Activated T-cell treated with anti-CD3 and anti-CD28 coated beads for 4 hours (primary cell): Measurements from ENCODE around the gene WNK2.

Source experiments
- DNase-seq: peaks from one replicate; pipeline ENCODE4 v3.0.0-alpha.2; 2020

WNK2 gene

GRCh38 chr9:93186215-93186945 is 2.4 kb downstream of the WNK2 start:
- DNase-seq, result no peak

DNA sequence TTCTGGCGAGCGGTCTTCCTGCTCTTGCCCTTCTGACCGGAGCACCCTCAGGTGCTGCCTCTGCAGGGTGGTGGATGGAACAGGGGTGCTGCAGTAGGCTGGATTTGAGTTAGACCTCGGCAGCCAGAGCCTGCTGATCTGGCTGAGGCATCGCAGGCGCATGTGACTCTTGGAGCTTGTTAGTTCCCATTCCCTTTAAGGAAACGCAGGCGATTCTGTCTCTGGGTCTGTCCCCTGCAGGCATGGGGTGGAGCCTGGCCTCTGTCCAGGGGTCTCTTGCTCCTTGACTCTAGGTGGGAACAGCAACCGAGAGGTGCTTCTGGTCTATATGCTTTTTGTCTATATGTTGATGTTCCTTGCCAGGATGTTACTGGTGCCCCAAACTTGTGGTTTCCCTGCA is 3.1 kb downstream of the WNK2 start:
- no peak for DNase-seq

DNA sequence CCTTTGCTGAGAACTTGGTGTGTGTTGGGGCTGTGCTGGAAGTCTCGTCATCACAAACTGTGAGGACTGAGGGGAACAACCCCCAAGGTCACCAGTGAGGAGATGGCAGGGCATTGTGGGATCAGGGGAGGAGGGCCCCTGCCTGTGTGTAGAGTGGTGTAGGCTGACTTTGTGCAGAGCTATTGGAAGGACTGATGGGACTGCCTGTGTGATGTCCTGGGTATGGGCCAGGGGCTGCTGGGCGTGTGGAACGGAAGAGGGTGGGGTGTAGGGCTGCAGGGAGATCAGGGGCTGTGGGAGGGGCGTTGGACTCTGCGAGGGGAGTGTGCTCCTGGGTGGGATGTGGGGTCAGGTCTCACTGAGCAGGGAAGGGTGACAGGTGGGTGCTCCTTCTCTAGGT is 3.6 kb downstream of the WNK2 start:
- DNase-seq, result no peak

DNA sequence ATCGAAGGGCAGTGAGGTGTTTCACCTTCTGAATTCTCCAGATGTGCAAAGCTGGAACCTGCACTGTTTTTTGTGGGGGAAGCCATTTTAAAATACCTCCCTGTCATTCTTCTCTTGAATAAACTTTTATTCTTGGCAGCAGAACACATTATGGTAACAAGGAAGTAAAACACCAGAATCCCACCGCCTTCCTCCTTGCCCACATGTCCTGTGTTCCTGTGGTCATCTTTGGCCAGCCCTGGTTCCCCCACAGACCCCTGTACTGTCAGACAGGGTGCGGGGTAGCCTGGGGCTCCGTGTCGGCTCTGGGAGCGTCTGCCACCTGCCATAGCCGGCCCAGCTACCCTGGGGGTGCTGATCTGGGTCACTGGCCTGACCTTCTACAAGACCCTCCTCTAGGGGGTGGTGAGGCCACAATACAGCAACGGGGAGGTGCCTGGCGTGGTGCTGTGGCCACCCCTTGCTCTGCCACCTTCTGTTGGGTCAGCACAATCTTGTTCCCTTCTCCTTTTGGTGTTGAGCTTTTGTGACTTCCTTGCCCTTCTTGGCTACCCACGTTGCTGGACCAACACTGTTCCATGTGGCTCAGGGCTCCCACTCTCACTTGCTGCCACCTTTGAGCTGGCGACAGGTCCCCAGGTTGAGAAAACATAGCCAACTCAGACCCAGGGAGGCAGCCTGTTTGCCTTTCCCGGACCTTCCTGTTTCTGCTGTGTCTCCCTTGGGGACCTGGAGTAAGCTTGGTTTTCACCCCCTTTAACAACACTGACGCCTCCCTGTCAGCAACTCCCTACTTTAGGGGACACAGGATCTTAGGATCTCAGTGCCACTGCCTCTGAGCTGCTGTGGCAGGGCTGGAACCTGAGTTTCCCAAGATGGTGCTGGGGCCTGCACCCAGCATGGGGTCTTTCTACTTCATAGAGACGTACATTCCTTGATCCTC is 4.8 kb downstream of the WNK2 start:
- DNase-seq, result no peak

DNA sequence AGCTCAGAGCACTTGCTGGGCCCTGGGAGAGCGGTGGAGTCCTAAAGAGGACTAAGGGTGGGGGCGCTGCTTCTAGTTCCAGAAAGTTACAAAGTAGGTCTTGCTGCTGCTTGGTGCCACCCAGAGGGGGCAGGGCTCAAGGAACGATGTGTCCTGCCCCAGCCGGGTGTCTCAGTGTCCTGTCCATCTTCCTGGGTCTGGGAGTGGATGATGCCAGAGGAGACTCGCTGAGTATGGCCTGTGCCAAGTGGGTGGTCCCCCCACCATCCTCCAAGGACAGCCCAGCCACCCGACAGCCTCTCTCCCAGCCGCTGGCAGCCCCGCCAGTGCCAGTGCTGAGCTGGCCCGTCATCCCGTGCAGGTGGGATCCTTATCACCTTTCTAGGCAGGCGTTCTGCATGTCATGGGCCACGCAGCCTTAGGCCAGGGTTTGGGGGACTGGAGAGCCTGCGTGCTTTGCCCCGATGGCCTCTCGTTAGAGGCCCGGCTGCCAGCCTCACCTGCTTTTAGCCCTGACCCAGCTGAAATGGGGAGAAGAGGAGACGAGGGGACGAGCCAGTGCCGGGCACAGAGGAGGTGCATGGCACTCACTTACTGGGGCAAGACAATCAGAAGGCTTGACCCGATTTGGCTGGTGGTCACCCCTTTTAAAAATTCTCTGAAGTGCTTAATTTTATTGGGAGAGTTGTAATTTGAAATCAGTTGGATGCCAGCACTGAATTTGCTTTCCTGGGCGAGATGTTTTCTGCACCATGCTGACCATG is 5.6 kb downstream of the WNK2 start:
- DNase-seq, result no peak

GRCh38 chr9:93190133-93190525 is 6.2 kb downstream of the WNK2 start:
- no peak for DNase-seq

DNA sequence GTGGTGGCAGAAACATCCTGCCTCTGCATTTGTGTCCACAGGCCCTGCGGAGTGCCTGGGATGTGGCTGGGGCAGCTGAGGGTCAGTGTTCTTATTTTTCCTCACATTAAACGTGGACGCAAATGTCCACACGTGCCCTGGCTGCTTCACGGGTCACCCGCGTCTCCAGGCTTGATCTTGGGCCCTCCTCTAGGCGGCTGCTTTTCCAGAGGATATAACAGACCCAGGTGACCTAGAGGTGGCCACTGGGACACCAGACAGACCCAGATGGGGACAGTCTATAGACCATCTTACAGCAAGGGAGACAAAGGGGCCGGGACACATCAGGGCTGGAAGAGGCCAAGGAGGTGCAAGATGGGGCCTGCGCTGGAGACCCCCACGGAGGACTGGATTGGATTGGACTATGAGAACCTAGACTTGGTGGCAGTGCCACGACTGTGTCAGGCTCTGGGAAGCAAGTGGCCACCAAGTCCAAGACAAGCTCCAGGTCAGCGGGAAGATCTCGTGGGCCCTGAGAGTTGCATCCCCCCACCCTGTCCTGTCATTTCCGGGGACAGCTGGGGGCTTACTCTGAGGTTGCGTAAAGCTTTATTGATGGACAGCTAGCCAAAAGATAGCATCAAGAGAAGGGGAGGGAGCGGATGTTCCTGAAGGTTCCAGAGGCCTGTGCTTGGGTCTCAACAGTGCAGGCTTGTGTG is 6.9 kb downstream of the WNK2 start:
- no peak for DNase-seq

DNA sequence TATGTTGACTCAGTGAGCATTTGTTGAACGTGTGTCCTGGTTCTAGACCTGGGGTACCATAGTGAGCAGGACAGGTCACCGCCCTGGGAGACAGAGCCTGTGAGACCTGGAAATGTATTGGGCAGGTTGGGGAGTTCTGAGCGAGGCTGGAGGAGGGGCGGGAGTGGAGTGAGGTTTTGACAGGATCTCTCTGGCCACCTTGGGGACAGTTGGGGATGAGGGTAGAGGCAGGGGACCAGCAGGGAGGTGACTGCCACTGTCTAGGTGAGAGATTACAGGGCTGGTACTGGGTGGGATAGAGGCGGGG is 7.4 kb downstream of the WNK2 start:
- DNase-seq, result no peak

DNA sequence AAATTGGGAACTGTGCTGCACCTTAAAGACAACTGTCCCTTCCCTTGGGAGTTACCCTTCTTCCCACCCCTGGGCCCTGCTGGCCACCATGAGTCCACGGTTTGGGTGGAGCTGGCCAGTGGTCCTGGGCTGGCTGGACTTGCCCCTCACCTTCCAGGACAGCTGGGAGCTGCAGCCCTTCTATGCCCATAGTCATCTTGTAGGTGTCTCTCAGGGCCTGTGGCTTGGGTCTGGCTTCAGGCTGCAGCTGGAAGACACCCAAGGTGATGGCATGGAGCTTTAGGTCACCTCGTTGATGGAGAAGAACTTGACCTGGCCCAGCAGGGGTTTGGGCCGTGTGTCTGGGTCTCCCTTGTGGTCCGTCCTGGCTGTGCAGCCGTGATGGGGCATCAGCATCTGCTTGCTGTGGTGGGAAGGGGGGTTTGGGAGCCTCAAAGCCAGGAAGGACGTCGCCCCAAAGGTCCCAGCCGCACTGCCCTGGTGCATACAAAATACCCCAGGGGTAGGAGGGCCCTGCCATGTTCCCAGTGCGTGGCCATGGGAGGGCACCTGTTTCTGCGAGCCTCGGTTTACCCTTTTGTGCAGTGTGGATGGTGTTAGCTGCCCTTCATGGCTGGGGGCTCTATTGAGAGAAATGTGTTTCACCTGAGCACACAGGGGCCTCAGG is 8.9 kb downstream of the WNK2 start:
- DNase-seq, result no peak

DNA sequence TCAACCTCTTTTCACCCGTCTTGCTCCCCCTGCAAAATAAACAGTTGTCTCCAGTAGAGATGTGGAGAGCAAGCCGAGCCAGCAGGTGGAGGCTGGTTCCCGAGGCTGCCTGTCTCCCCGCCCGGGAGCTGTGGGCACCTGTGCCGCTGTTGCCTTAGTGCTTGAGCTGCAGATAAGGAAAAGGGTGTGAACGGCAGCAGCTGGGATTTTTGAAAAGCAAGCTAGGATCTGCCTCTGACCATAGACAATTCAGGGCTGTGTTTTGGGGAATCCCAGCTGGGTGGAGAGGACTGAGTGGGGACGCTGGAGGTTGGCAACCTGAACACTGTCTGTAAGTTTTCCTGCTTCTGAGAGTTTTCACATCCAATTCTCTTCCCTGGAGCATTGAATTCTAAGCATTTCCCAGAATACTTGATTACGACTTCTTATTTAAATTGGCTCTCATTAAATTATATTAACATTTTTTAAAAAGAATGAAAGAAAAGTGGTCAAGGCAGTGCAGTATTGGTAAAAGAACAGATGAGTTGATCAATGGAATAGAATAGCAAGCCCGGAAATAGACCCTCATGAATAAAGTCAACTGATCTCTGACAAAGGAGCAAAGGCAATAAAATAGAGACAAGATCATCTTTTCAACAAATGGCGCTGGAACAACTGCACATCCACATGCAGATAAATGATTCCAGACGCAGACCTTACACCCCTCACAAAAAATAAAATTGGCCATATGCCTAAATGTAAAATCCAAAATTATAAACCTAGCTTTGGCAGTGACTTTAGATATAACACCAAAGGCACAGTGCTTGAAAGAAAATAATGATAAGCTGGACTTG is 9.7 kb downstream of the WNK2 start:
- no peak for DNase-seq

- no peak for DNase-seq
These were observed 10.3 kb downstream of the WNK2 start for GRCh38 chr9:93194221-93194625.

DNA sequence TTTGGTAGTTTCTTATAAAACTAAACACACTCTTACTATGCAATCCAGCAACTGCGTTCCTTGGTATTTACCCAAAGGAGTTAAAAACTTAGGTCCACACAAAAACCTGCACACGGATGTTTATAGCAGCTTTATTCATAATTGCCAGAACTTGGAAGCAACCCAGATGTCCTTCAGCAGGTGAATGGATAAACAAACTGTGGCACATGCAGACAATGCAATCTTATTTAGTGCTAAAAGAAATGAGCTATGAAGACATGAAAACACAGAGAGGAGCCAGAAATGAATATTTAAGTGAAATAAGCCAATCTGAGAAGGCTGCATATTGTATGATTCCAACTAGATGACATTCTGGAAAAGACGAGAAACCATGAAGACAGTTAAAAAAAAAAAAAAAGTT is 10.7 kb downstream of the WNK2 start:
- no peak for DNase-seq

DNA sequence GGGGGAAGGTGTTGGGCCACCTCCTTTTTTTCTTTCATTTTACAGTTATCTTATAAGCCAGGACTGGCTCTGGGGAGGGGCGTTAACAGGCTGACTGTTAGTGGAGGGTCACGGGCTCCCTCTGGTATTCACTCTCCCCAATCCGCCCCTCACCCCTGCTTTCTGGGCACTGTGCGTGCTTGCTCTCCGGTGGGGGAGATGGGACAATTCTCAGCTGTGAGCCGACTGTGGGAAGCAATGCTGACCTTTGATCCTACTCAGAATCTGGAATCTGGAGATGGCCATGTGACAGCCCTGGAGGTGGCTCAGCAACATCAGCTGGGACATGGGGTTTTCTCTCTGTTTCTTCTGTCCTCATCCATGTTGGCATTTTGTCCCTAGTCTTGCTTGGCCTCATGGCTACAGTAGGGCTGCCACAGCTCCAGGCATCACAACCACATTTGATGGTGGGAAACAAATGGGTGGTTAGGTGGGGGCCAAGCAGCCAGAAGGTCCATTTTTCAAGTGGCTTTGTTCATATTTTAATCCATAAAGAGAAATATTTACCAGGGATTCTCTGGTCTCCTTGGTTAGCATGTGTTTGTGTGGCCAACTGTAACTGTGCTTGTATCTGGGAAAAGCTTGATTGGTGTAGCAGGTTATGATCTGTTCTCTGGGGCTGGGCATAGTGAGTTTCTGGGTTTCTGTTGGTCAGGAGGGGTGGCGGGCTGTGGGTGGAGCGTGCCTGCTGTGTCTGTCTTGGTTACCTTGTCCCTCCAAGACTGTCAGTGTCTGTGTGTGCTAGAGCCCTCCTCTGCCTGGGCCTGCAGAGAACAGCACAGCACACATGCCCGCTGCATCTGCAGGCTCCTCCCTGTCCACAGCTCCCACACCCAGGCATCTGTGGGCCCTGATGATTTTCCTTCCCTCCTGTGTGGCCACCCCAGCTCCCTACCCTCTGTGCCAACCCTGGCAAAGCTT is 12.4 kb downstream of the WNK2 start:
- no peak for DNase-seq

GRCh38 chr9:93197670-93198069 is 13.7 kb downstream of the WNK2 start:
- DNase-seq, result no peak

- DNase-seq, result no peak
These were observed 14.3 kb downstream of the WNK2 start for GRCh38 chr9:93198117-93198837.

DNA sequence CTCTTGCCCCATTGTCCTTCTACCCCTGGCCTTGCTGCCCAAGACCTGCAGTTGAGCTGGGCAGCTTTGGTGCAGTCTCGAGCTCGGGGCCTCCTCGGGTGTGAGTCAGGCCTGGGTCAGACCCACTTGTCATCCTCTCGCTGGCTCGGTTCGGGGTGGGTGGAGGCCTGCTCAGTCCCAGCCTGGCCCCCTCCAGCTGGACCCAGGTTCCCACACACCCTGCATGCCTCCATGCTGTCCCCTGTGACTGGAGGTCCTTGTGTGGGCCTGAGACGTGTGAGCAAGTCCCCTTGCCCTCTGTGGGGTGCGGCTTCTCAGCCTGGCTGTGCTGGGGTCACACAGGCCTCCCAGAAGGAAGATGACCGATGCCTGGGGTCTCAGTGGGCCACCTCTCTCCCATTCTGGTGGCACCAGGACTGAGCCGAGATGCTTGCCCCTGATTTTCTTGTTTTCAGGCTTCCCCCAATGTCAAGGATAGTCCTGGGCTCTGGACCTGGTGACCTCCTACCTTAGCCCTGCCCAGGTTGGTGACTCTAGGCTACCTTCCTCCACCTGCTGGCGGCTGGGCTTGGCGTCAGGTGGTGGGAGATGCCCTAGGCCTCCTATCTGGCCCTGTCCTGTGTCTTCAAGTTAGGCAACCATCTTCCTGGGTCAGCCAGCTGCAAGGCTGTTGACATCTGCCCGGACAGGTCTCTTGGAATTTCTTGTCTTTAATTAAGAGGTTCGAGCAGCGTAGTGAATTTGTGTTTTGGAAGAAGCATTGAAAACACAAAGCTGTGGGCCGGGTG is 15.1 kb downstream of the WNK2 start:
- DNase-seq, result no peak

GRCh38 chr9:93200449-93200742 is 16.5 kb downstream of the WNK2 start:
- no peak for DNase-seq

DNA sequence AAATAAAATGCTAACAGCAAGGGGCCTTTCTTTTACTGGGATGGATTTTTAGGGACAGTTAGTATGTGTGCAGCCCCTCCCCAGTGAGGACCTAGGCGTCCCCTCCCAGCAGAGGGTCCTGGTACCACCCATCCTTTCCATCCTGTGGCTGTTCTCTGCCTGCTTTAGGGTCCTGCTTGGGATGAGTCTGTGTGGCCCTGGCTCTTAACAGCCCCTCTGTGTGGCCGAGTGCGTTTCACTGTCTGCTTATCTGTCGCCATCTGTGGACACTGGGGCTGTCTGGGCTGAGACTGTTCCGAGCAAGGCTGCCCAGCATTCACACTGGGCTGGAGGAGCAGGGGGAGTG is 17.0 kb downstream of the WNK2 start:
- DNase-seq, result no peak
